Lower leg skin (tissue), 4 donors: ENCODE data around the gene TMIE. TPM values are rescaled to one million over a fixed set of nuclear protein-coding genes. Genes with fewer than 3 reads are reported as not detected.
"Not testable (repeated sequence)": the region's sequence is repeated elsewhere in the genome, so short reads cannot be mapped to it uniquely, and the experiment has no call there.

Source experiments
- DNase-seq, 2 donors: peaks; one replicate each; pipeline ENCODE4 v3.0.0-alpha.2; 2019; ENCODE audit warnings: low spot score in 2 of 2
- H3K4me3 ChIP-seq: fragments of 200-600 bp; sonication (generic); 2 replicates; pipeline ENCODE4 v1.5.1; 2017; ENCODE audit warnings: mild to moderate bottlenecking, low read depth; ENCODE audit not compliant: poor library complexity, severe bottlenecking
- CTCF ChIP-seq, 3 donors: fragments of 450-650 bp; IDR thresholded peaks; one replicate each; pipeline ENCODE4 v1.5.1; 2016; ENCODE audit warnings: antibody characterized with exemption in 3 of 3, mild to moderate bottlenecking in 3 of 3, moderate library complexity in 2 of 3
- POLR2A ChIP-seq, 2 donors: fragments of 450-650 bp; IDR thresholded peaks; one replicate each; pipeline ENCODE4 v1.6.1; 2016 to 2017; ENCODE audit warnings: antibody characterized with exemption in 2 of 2, mild to moderate bottlenecking in 1 of 2, moderate library complexity in 1 of 2
- WGBS, 2 donors: methylation state at CpG; one replicate each; pipeline ENCODE4 v1.1.5; 2018; 5-methylcytosine and 5-hydroxymethylcytosine counted together
- intact Hi-C: fragments of 100-400 bp; cut with DNase I; formaldehyde crosslinking; loops from one replicate; pipeline ENCODE4 v1.15.0; 2023; ENCODE audit warnings: low total_unique reads
- total RNA-seq, 4 donors: library from RNA; depleted of rRNA; stranded (reverse); fragments of >200 nt; gene quantifications; one replicate each; pipeline ENCODE4 v1.1.0, GENCODE V29; 2016

TMIE gene
- total RNA-seq, 4 donors from 2014 or later: 0.37 to 1.1 (median 0.67) TPM

- H3K4me3 ChIP-seq: no peak overlapping the region
- intact Hi-C loops: no loop called here
- TF ChIP-seq CTCF (IDR thresholded peaks at IDR 0.05) (no peak), POLR2A (IDR thresholded peaks at IDR 0.05) (no peak)
- DNase-seq: no peak
- WGBS, 2 donors: 80 to 81% methylated on average over 2 of the region's 2 CpGs
Observed at GRCh38 chr3:46748170-46748569, 47.0 kb downstream of the TMIE start.

GRCh38 chr3:46749129-46749528 lies 47.9 kb downstream of the TMIE start:
- no peak for DNase-seq
- H3K4me3 ChIP-seq: no peak overlapping the region
- intact Hi-C loops: no loop called here
- TF ChIP-seq CTCF (IDR thresholded peaks at IDR 0.05): no peak
- TF ChIP-seq POLR2A (IDR thresholded peaks at IDR 0.05): no peak
- WGBS, 2 donors: 87 to 89% methylated on average over 4 of the region's 4 CpGs

GRCh38 chr3:46750555-46751038 lies 49.4 kb downstream of the TMIE start:
- intact Hi-C loops: no loop called here
- TF ChIP-seq POLR2A (IDR thresholded peaks at IDR 0.05) (no peak), CTCF (IDR thresholded peaks at IDR 0.05) (no peak)
- no peak overlapping the region for H3K4me3 ChIP-seq
- 91 to 97% methylated on average over 25 to 39 of the region's 41 CpGs for WGBS, 2 donors
- DNase-seq: no peak

GRCh38 chr3:46753127-46753526 lies 51.9 kb downstream of the TMIE start:
- 86 to 96% methylated on average over 5 to 6 of the region's 6 CpGs for WGBS, 2 donors

GRCh38 chr3:46755646-46756045 lies 54.5 kb downstream of the TMIE start:
- no peak overlapping the region for H3K4me3 ChIP-seq
- 87 to 92% methylated on average over 6 of the region's 6 CpGs for WGBS, 2 donors
- TF ChIP-seq CTCF (IDR thresholded peaks at IDR 0.05): no peak
- no peak for TF ChIP-seq POLR2A (IDR thresholded peaks at IDR 0.05)
- DNase-seq: no peak
- intact Hi-C loops: no loop called here

More at GRCh38 chr3:46753127-46753526, 51.9 kb downstream of the TMIE start:
- DNase-seq, H3K4me3 ChIP-seq, intact Hi-C loops: not testable (repeated sequence)

- H3K4me3 ChIP-seq: no peak overlapping the region
- DNase-seq: no peak
- WGBS, 2 donors: 87 to 94% methylated on average over 15 to 26 of the region's 31 CpGs
- intact Hi-C loops: no loop called here
- TF ChIP-seq POLR2A (IDR thresholded peaks at IDR 0.05) (no peak), CTCF (IDR thresholded peaks at IDR 0.05) (no peak)
Observed at GRCh38 chr3:46756642-46757041, 55.5 kb downstream of the TMIE start.
